HG02623 (cell line): Measurements from ENCODE around the gene TGFBR3L.
"Not testable (repeated sequence)": the region's sequence is repeated elsewhere in the genome, so short reads cannot be mapped to it uniquely, and the experiment has no call there.

Source experiments
- ATAC-seq: cut with Tn5 transposase; IDR thresholded peaks from one replicate; pipeline ENCODE4 v1.9.1; 2021; ENCODE audit warnings: moderate library complexity; ENCODE audit not compliant: unreplicated experiment

Gene TGFBR3L

GRCh38 chr19:7947939-7948338 lies 33.3 kb downstream of the TGFBR3L start:
- ATAC-seq: no peak

- no peak for ATAC-seq
Observed at GRCh38 chr19:7953060-7953459, 38.4 kb downstream of the TGFBR3L start.

- no peak for ATAC-seq
Observed at GRCh38 chr19:7953576-7953975, 38.9 kb downstream of the TGFBR3L start.

- ATAC-seq: no peak
Observed at GRCh38 chr19:7955696-7956095, 41.1 kb downstream of the TGFBR3L start.

GRCh38 chr19:7959211-7959610 lies 44.6 kb downstream of the TGFBR3L start:
- no peak for ATAC-seq

- ATAC-seq: not testable (repeated sequence)
Observed at GRCh38 chr19:7961082-7961481, 46.5 kb downstream of the TGFBR3L start.

- no peak for ATAC-seq
Observed at GRCh38 chr19:7961920-7962626, 47.4 kb downstream of the TGFBR3L start.

- no peak for ATAC-seq
Observed at GRCh38 chr19:7962644-7963268, 48.1 kb downstream of the TGFBR3L start.

- no peak for ATAC-seq
Observed at GRCh38 chr19:7963566-7963965, 48.9 kb downstream of the TGFBR3L start.

- no peak for ATAC-seq
Observed at GRCh38 chr19:7965259-7965841, 50.7 kb downstream of the TGFBR3L start.

GRCh38 chr19:7965921-7966665 lies 51.5 kb downstream of the TGFBR3L start:
- ATAC-seq: no peak

GRCh38 chr19:7968008-7968795 lies 53.6 kb downstream of the TGFBR3L start:
- no peak for ATAC-seq
